Measurements from ENCODE around the gene CBFA2T3.

CBFA2T3 gene

GRCh38 chr16:88871349-88871702 lies 105.7 kb downstream of the CBFA2T3 start:
- no peak for TF ChIP-seq CTCF (conservative IDR thresholded peaks at IDR 0.05; ENCODE audit: low read depth, low read length)
- H3K4me3 ChIP-seq (ENCODE audit: low read length) = no peak overlapping the region
- DNase-seq (ENCODE audit: low read depth) = no peak

GRCh38 chr16:88870608-88871348 lies 106.2 kb downstream of the CBFA2T3 start:
- no peak for TF ChIP-seq CTCF (conservative IDR thresholded peaks at IDR 0.05; ENCODE audit: low read depth, low read length)
- no peak overlapping the region for H3K4me3 ChIP-seq (ENCODE audit: low read length)
- DNase-seq (ENCODE audit: low read depth) = no peak

GRCh38 chr16:88869673-88869980 lies 107.4 kb downstream of the CBFA2T3 start:
- no peak for TF ChIP-seq CTCF (conservative IDR thresholded peaks at IDR 0.05; ENCODE audit: low read depth, low read length)

GRCh38 chr16:88868974-88869672 lies 107.9 kb downstream of the CBFA2T3 start:
- no peak for TF ChIP-seq CTCF (conservative IDR thresholded peaks at IDR 0.05; ENCODE audit: low read depth, low read length)
- no peak overlapping the region for H3K4me3 ChIP-seq (ENCODE audit: low read length)
- DNase-seq (ENCODE audit: low read depth) = no peak

More at GRCh38 chr16:88869673-88869980, 107.4 kb downstream of the CBFA2T3 start:
- DNase-seq (ENCODE audit: low read depth) = no peak
- no peak overlapping the region for H3K4me3 ChIP-seq (ENCODE audit: low read length)

GRCh38 chr16:88867581-88868246 lies 109.3 kb downstream of the CBFA2T3 start:
- no peak for TF ChIP-seq CTCF (conservative IDR thresholded peaks at IDR 0.05; ENCODE audit: low read depth, low read length)
- no peak overlapping the region for H3K4me3 ChIP-seq (ENCODE audit: low read length)
- DNase-seq (ENCODE audit: low read depth) = no peak

GRCh38 chr16:88866151-88866920 lies 110.7 kb downstream of the CBFA2T3 start, which contains the start of gene PABPN1L:
Gene PABPN1L (minus strand): TSS chr16:88866660. CDS start chr16:88866606, 54 bp downstream.
- no peak for TF ChIP-seq CTCF (conservative IDR thresholded peaks at IDR 0.05; ENCODE audit: low read depth, low read length)
- no peak for DNase-seq (ENCODE audit: low read depth)
- H3K4me3 ChIP-seq (ENCODE audit: low read length) = no peak within 1 kb of the TSS

Data from retinal pigment epithelial cell (primary cell).